C4-2B (cell line): ENCODE results near the gene DNM3.

Experiments used
- ZFX ChIP-seq: fragments of 450-650 bp; IDR thresholded peaks from 2 replicates; pipeline ENCODE4 v1.6.1; 2017
- TF ChIP-seq, protein P1 (sequence below): fragments of 450-650 bp; conservative IDR thresholded peaks from 2 replicates; pipeline ENCODE4 v1.5.1; 2017; ENCODE audit warnings: mild to moderate bottlenecking

DNA sequence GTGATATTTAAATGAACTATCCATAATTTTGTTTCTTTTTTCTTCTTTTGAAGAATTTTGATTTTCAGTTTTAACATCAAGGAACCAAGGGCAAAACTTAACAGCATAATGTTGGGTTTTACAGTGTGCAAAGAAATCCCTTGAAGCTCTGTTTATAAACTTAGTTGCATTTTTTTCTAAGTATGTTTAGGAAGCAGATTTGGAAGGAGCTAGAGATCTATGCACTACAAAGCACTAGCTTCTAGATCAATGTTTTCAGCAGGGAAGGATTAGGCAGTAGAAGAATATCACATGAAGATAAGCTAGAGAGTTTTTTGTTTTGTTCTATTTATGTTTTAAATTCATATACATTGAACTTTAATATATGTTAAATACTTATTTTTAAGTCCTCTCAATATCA, 328.5 kb downstream of the DNM3 start:
- TF ChIP-seq, protein P1, sequence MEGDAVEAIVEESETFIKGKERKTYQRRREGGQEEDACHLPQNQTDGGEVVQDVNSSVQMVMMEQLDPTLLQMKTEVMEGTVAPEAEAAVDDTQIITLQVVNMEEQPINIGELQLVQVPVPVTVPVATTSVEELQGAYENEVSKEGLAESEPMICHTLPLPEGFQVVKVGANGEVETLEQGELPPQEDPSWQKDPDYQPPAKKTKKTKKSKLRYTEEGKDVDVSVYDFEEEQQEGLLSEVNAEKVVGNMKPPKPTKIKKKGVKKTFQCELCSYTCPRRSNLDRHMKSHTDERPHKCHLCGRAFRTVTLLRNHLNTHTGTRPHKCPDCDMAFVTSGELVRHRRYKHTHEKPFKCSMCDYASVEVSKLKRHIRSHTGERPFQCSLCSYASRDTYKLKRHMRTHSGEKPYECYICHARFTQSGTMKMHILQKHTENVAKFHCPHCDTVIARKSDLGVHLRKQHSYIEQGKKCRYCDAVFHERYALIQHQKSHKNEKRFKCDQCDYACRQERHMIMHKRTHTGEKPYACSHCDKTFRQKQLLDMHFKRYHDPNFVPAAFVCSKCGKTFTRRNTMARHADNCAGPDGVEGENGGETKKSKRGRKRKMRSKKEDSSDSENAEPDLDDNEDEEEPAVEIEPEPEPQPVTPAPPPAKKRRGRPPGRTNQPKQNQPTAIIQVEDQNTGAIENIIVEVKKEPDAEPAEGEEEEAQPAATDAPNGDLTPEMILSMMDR = no peak
- TF ChIP-seq ZFX = no peak
